ENCODE measurements around the gene STAM.

GRCh38 chr10:17731331-17732020 lies 87.5 kb downstream of the STAM start:
- no peak for TF ChIP-seq SIX5 (IDR thresholded peaks at IDR 0.05; ENCODE audit: low read depth, low read length, severe bottlenecking)
- no peak for TF ChIP-seq CBX5 (IDR thresholded peaks at IDR 0.05; ENCODE audit: low read depth)
- TF ChIP-seq, protein P1, sequence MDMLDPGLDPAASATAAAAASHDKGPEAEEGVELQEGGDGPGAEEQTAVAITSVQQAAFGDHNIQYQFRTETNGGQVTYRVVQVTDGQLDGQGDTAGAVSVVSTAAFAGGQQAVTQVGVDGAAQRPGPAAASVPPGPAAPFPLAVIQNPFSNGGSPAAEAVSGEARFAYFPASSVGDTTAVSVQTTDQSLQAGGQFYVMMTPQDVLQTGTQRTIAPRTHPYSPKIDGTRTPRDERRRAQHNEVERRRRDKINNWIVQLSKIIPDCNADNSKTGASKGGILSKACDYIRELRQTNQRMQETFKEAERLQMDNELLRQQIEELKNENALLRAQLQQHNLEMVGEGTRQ (IDR thresholded peaks at IDR 0.05; ENCODE audit: borderline replicate concordance, low read depth, low read length) = no peak
- TF ChIP-seq FOXM1 (IDR thresholded peaks at IDR 0.05; ENCODE audit: low read depth, low read length) = no peak
- no peak for TF ChIP-seq USF1 (IDR thresholded peaks at IDR 0.05; ENCODE audit: borderline replicate concordance, extremely low read length, insufficient read depth, low read depth, low read length)
- no peak for TF ChIP-seq EZH2 (IDR thresholded peaks at IDR 0.05; ENCODE audit: borderline replicate concordance, control insufficient read depth, low read depth, low read length)
- no peak for TF ChIP-seq MYC (IDR thresholded peaks at IDR 0.05; ENCODE audit: insufficient read depth, insufficient read length, insufficient replicate concordance, low read length, severe bottlenecking)
